ENCODE data around the gene PRM3. TPM values are rescaled to one million over a fixed set of nuclear protein-coding genes. Genes with fewer than 3 reads are reported as not detected.

The PRM3 gene
- total and polyA plus RNA-seq, 2 of the 8 experiments (the other 6 are each of a cell fraction or from before 2014, with no cell fraction given) = not detected

- H3K14ac ChIP-seq (ENCODE audit: insufficient read length) = no peak overlapping the region
- DNase-seq (ENCODE audit: low read depth in 1 of 2, low spot score in 2 of 2) (no peak), FAIRE-seq (no peak)
- CTCF ChIA-PET (ENCODE audit: partially characterized antibody) = interaction anchor here (1.0 to 2.6 kb wide), 4 partner anchors 12 to 53 kb away, joined by 3 to 7 read pairs (median 4); no protein-coding TSS in a partner anchor
- no peak overlapping the region for H4K5ac ChIP-seq (ENCODE audit: insufficient read length, low read depth, low read length)
- peak overlapping the region; percentile 12; the same call in 1 of the 2 replicates for H2BK15ac ChIP-seq (ENCODE audit: low read length)
- H3K4me1 ChIP-seq (replicated peaks in 1 of 4; ENCODE audit: control insufficient read depth in 3 of 4, insufficient read depth in 4 of 4, low read length in 3 of 4) = peaks cover 13 to 36% (median 19%) of the 10 kb centered on the region in 4 experiments
- POLR2A ChIA-PET (ENCODE audit: partially characterized antibody) = interaction anchor here (0.6 to 1.0 kb wide), 3 partner anchors 48 to 77 kb away, joined by 3 read pairs; partner anchors contain the start of gene SOCS1
- H3K56ac ChIP-seq (replicated peaks; ENCODE audit: insufficient read length, low read depth, low read length) = no peak overlapping the region
- no peaks in the 10 kb centered on the region for H3K79me2 ChIP-seq (ENCODE audit: control insufficient read depth in 1 of 2, insufficient read depth in 2 of 2, low read length in 2 of 2)
- no peaks in the 10 kb centered on the region for H3K27me3 ChIP-seq (replicated peaks in 1 of 4; ENCODE audit: control insufficient read depth in 3 of 4, extremely low read depth in 1 of 4, insufficient read depth in 3 of 4, low read length in 3 of 4)
- H2AK5ac ChIP-seq (ENCODE audit: low read depth, low read length) = peak overlapping the region; percentile 97; the same call in 1 of the 2 replicates
- peak overlapping the region; percentile 98 for H2BK20ac ChIP-seq (ENCODE audit: low read length)
- 85% methylated on average over 9 of the region's 9 CpGs; no CpG with 5 or more reads in 1 of the 2 experiments for WGBS, 2 experiments (ENCODE audit: extremely low coverage in 1 of 2, insufficient coverage in 1 of 2, insufficient read length in 1 of 2, insufficient replicate concordance in 2 of 2, low coverage in 1 of 2, low lambda C conversion rate in 2 of 2, missing lambda C conversion rate in 1 of 2)
- no peaks in the 10 kb centered on the region; the same call in 1 of the 2 replicates for H3K23me2 ChIP-seq (ENCODE audit: low read depth, low read length)
- H3K4ac ChIP-seq (replicated peaks; ENCODE audit: insufficient read length, low read depth, low read length) = peak overlapping the region; percentile 12
- no peak overlapping the region for H2AFZ ChIP-seq (ENCODE audit: low read length)
- no peaks in the 10 kb centered on the region for H4K20me1 ChIP-seq (replicated peaks in 1 of 2; ENCODE audit: control insufficient read depth in 1 of 2, insufficient read depth in 2 of 2, low read length in 2 of 2)
- peak overlapping the region; percentile 25; the same call in 1 of the 2 replicates for H3K18ac ChIP-seq (ENCODE audit: extremely low read depth, low read length)
- peak overlapping the region; percentile 35; the same call in 1 of the 2 replicates for H2BK5ac ChIP-seq (ENCODE audit: low read depth, low read length)
- no peak overlapping the region for H3K9ac ChIP-seq (replicated peaks in 1 of 4; ENCODE audit: extremely low read depth in 1 of 4, low read depth in 3 of 4, low read length in 3 of 4)
- no peak overlapping the region for H3K4me3 ChIP-seq (ENCODE audit: extremely low read depth in 1 of 4, insufficient read depth in 2 of 4, low read depth in 3 of 4, low read length in 4 of 4)
- no peaks in the 10 kb centered on the region for H3K79me1 ChIP-seq (ENCODE audit: low read depth, low read length)
- no peak overlapping the region for H3K27ac ChIP-seq (ENCODE audit: low read depth, low read length)
- no peak overlapping the region for H3K4me2 ChIP-seq (ENCODE audit: insufficient read depth in 1 of 2, low read depth in 2 of 2, low read length in 2 of 2)
- no peak overlapping the region for H3K23ac ChIP-seq (ENCODE audit: insufficient read length)
- no peaks in the 10 kb centered on the region for H3K36me3 ChIP-seq (ENCODE audit: control insufficient read depth in 2 of 4, insufficient read depth in 4 of 4, low read length in 3 of 4)
- H3K9me3 ChIP-seq (ENCODE audit: insufficient read depth in 2 of 2, low read depth in 1 of 2, low read length in 1 of 2) = no peaks in the 10 kb centered on the region
- peak overlapping the region; percentile 86 for H4K91ac ChIP-seq (replicated peaks; ENCODE audit: insufficient read length, low read length)
- no peak overlapping the region for H4K8ac ChIP-seq (ENCODE audit: extremely low read depth, insufficient read depth, low read length)
- peak overlapping the region; percentile 29 for H2BK120ac ChIP-seq (replicated peaks; ENCODE audit: low read depth, low read length)
- H2BK12ac ChIP-seq (ENCODE audit: low read depth, low read length) = peak overlapping the region; percentile 64; the same call in 1 of the 2 replicates
- TF ChIP-seq TBP (IDR thresholded peaks at IDR 0.05; ENCODE audit: low read depth, low read length) (no peak), KDM1A (IDR thresholded peaks at IDR 0.05; ENCODE audit: borderline replicate concordance, low read length) (no peak), FOSL1 (IDR thresholded peaks at IDR 0.05; ENCODE audit: insufficient read depth, low read depth, low read length) (no peak), TCF12 (IDR thresholded peaks at IDR 0.05; ENCODE audit: low read depth, low read length) (no peak), CEBPB (IDR thresholded peaks at IDR 0.05; ENCODE audit: low read depth, low read length) (no peak), ATF3 (IDR thresholded peaks at IDR 0.05; ENCODE audit: insufficient read depth, low read depth, low read length) (no peak), CTCF (IDR thresholded peaks at IDR 0.05; ENCODE audit: control extremely low read depth in 1 of 3, insufficient read depth in 1 of 3, low read depth in 1 of 3, low read length in 3 of 3) (no peak), POLR2AphosphoS5 (IDR thresholded peaks at IDR 0.05; ENCODE audit: low read depth, low read length) (no peak)
Observed at GRCh38 chr16:11309895-11310633, 36.6 kb upstream of the PRM3 start.
